PC-3 (cell line): ENCODE results near the gene CD79A. TPM values are rescaled to one million over a fixed set of nuclear protein-coding genes. Genes with fewer than 3 reads are reported as not detected.

Source experiments
- ATAC-seq: fragments of 200-7000 bp; cut with Tn5 transposase; 2 replicates; pipeline ENCODE4 v1.9.1; 2020; ENCODE audit warnings: mild to moderate bottlenecking, moderate library complexity
- BruUV-seq: library from RNA; stranded (reverse); fragments of 400-500 nt; replicated peaks from 2 replicates; lab custom pipeline; 2021; lab: Mats Ljungman, UMichigan
- CTCF ChIA-PET: fragments of 300-600 bp; sonication (Branson Sonifier 250); formaldehyde crosslinking; loops from one replicate; lab custom pipeline; 2022; ENCODE audit warnings: antibody characterized with exemption; lab: Charles Lee
- POLR2A ChIA-PET: fragments of 300-600 bp; sonication (Branson Sonifier 250); formaldehyde crosslinking; loops from one replicate; lab custom pipeline; 2022; ENCODE audit warnings: antibody characterized with exemption; ENCODE audit not compliant: unreplicated experiment; lab: Charles Lee
- DNase-seq: peaks from one replicate; pipeline ENCODE4 v3.0.0-alpha.2; 2015
- H2AFZ ChIP-seq: fragments of 300-600 bp; sonication (generic); 2 replicates; pipeline ENCODE4 v1.6.0; 2016; ENCODE audit warnings: antibody characterized with exemption, low read length
- H3F3A ChIP-seq: fragments of 300-600 bp; sonication (generic); one replicate; pipeline ENCODE4 v1.6.0; 2017; ENCODE audit warnings: antibody characterized with exemption, low read length, control low read depth, mild to moderate bottlenecking; ENCODE audit not compliant: unreplicated experiment
- H3K27ac ChIP-seq: fragments of 300-600 bp; sonication (generic); 2 replicates; pipeline ENCODE4 v1.5.1; 2016; ENCODE audit warnings: mild to moderate bottlenecking, low read length
- H3K27me3 ChIP-seq: fragments of 300-600 bp; sonication (generic); 2 replicates; pipeline ENCODE4 v1.6.1; 2016; ENCODE audit warnings: low read length, mixed read lengths
- H3K36me3 ChIP-seq: fragments of 300-600 bp; sonication (generic); 2 replicates; pipeline ENCODE4 v1.6.1; 2016; ENCODE audit warnings: low read depth, mixed run types, low read length, mixed read lengths
- H3K4me1 ChIP-seq: fragments of 300-600 bp; sonication (generic); 2 replicates; pipeline ENCODE4 v1.5.1; 2016; ENCODE audit warnings: low read length; ENCODE audit not compliant: insufficient read depth
- H3K4me2 ChIP-seq: fragments of 300-600 bp; sonication (generic); 2 replicates; pipeline ENCODE4 v1.6.0; 2016; ENCODE audit warnings: low read length
- H3K4me3 ChIP-seq: fragments of 300-600 bp; sonication (generic); 2 replicates; pipeline ENCODE4 v1.5.1; 2016; ENCODE audit warnings: mild to moderate bottlenecking, low read length, mixed read lengths
- H3K79me2 ChIP-seq: fragments of 300-600 bp; sonication (generic); 2 replicates; pipeline ENCODE4 v1.6.1; 2017; ENCODE audit warnings: low read length, mixed read lengths
- H3K9ac ChIP-seq: fragments of 300-600 bp; sonication (generic); 2 replicates; pipeline ENCODE4 v1.6.0; 2016; ENCODE audit warnings: mild to moderate bottlenecking, low read length
- H3K9me2 ChIP-seq: fragments of 300-600 bp; sonication (generic); replicated peaks from 2 replicates; pipeline ENCODE4 v1.6.1; 2016; ENCODE audit warnings: mixed run types, low read length, mixed read lengths
- H3K9me3 ChIP-seq: fragments of 300-600 bp; sonication (generic); 2 replicates; pipeline ENCODE4 v1.6.1; 2016; ENCODE audit warnings: low read length, mixed read lengths
- H4K20me1 ChIP-seq: fragments of 300-600 bp; sonication (generic); 2 replicates; pipeline ENCODE4 v1.6.1; 2016; ENCODE audit warnings: low read length, mixed read lengths
- CTCF ChIP-seq: fragments of 300-600 bp; sonication (generic); conservative IDR thresholded peaks from 2 replicates; pipeline ENCODE4 v1.5.1; 2017; ENCODE audit warnings: antibody characterized with exemption, low read depth, mild to moderate bottlenecking, low read length
- EZH2 ChIP-seq: fragments of 300-600 bp; sonication (generic); IDR thresholded peaks from one replicate; pipeline ENCODE4 v1.6.1; 2017; ENCODE audit warnings: antibody characterized with exemption, mild to moderate bottlenecking, low read length; ENCODE audit not compliant: unreplicated experiment
- EZH2phosphoT487 ChIP-seq: fragments of 300-600 bp; sonication (generic); IDR thresholded peaks from 2 replicates; pipeline ENCODE4 v1.6.1; 2018; ENCODE audit warnings: mild to moderate bottlenecking, antibody characterized with exemption, low read length, borderline replicate concordance
- intact Hi-C: fragments of 100-400 bp; cut with micrococcal nuclease; formaldehyde crosslinking; loops from 2 replicates; pipeline ENCODE4 v1.9.0; 2023
- total RNA-seq: library from RNA; depleted of rRNA; stranded (reverse); fragments of >200 nt; gene quantifications from 2 replicates; pipeline ENCODE4 v1.2.3, GENCODE V29; 2014

The CD79A gene
- total RNA-seq, 1 experiment from 2014 or later: 0.11 TPM

DNA sequence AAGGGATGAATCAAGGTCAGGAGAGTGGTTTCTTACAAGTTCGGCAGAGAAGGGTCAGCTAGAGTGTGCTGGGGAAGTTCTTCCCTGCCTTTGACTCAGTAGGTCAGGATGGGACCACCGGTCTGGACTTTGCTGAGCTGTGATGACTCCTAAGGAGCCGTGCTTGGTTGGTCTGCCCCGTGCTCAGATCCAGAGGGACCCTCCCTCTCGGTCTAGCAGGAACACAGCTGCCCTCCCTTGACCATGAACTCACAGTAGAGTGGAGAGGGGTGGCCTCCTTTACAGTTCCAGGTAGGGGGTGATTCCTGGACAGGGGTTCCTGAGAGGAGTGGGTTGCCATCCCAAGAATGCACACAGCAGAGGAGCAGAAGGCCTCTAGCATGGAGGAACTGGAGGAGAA, 12.7 kb upstream of the CD79A start:
- no peaks in the 10 kb centered on the region for H3K9me3 ChIP-seq
- H3K36me3 ChIP-seq: peaks cover 69% of the 10 kb centered on the region
- H3K4me1 ChIP-seq: peaks cover 25% of the 10 kb centered on the region
- DNase-seq (no peak), ATAC-seq (no peak)
- BruUV-seq: no TSS peak
- H3K4me2 ChIP-seq: no peak overlapping the region
- ChIA-PET CTCF (no interaction called here), POLR2A (no interaction called here)
- no peak overlapping the region for H3K9ac ChIP-seq
- H3K27me3 ChIP-seq: no peaks in the 10 kb centered on the region
- H2AFZ ChIP-seq: no peak overlapping the region
- H3K4me3 ChIP-seq: no peak overlapping the region
- peaks cover 70% of the 10 kb centered on the region for H3K79me2 ChIP-seq
- no peaks in the 10 kb centered on the region for H3F3A ChIP-seq
- intact Hi-C loops: no loop called here
- H3K9me2 ChIP-seq: no peaks in the 10 kb centered on the region
- peaks cover 69% of the 10 kb centered on the region for H4K20me1 ChIP-seq
- TF ChIP-seq CTCF (no peak), EZH2 (no peak), EZH2phosphoT487 (no peak)
- H3K27ac ChIP-seq: no peak overlapping the region

- no TSS peak for BruUV-seq
- H3K9ac ChIP-seq: no peak overlapping the region
- no peaks in the 10 kb centered on the region for H3K27me3 ChIP-seq
- POLR2A ChIA-PET: no interaction called here
- H3K79me2 ChIP-seq: peaks cover 57% of the 10 kb centered on the region
- TF ChIP-seq EZH2: no peak
- H3K9me3 ChIP-seq: no peaks in the 10 kb centered on the region
- peaks cover 22% of the 10 kb centered on the region for H3K4me1 ChIP-seq
- no peak for DNase-seq
- H2AFZ ChIP-seq: no peak overlapping the region
- H3K36me3 ChIP-seq: peaks cover 74% of the 10 kb centered on the region
- no peak overlapping the region for H3K27ac ChIP-seq
- intact Hi-C loops: no loop called here
- CTCF ChIA-PET: no interaction called here
- H3F3A ChIP-seq: no peaks in the 10 kb centered on the region
- ATAC-seq: no peak
- H4K20me1 ChIP-seq: peaks cover 66% of the 10 kb centered on the region
- no peak overlapping the region for H3K4me3 ChIP-seq
- no peak overlapping the region for H3K4me2 ChIP-seq
- no peaks in the 10 kb centered on the region for H3K9me2 ChIP-seq
These were observed 10.8 kb upstream of the CD79A start for GRCh38 chr19:41866284-41866683.

DNA sequence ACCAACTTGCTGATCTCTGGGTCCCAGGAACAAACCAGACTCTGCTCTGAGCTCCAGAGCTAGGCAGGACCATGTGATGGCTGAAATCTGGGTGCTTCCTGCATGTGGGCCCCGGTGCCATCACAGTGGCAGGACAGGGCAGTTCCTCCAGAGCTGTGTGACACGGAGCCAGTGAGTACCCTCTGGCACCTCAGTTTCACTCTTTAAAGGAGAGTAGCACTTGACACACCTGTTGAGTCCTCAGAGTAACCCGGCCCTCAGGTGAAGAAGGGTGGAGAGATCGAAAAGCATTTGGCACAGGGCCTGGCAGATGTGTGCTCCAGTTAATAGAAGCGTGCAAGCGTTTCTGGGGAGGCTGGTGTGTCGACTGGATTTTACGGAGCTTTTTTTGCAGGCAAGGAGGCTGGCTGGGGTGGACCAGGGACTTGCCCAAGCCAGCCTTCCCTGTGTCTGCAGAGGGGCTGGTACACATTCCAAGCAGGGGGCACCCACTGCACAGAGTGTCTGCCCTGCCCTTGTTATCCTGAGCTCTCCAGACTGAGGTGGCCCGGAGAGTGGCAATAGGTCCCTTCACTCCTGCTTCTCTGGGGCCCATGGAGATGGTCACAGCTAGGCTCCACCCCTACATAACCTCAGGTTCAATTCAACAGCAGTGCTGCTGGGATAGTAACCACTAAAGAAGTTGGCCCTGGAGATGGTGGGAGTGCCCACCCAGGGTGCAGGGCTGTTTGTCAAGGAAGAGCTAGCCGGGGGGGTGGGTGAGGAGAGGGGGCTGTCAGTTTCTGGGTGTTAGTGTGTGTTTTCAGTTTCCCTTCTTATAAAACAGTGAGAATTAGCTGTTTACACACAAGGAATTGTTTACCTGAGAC, 8.7 kb upstream of the CD79A start:
- no peak for ATAC-seq
- intact Hi-C loops: no loop called here

More for the DNA sequence above, 8.7 kb upstream of the CD79A start:
- Histone ChIP-seq H3K9ac (no peak overlapping the region), H3K79me2 (peaks cover 36% of the 10 kb centered on the region), H3K4me2 (no peak overlapping the region), H3K36me3 (peaks cover 58% of the 10 kb centered on the region), H3K9me2 (no peaks in the 10 kb centered on the region), H3K27ac (no peak overlapping the region), H3K27me3 (no peaks in the 10 kb centered on the region), H2AFZ (no peak overlapping the region), H3K4me1 (0 out of 2 replicates have a peak, but pooled peaks cover 1% of the 10 kb centered on the region), H3K4me3 (no peak overlapping the region), H4K20me1 (peaks cover 46% of the 10 kb centered on the region), H3K9me3 (no peaks in the 10 kb centered on the region), H3F3A (no peaks in the 10 kb centered on the region)
- BruUV-seq: no TSS peak
- TF ChIP-seq EZH2 (no peak), CTCF (no peak), EZH2phosphoT487 (no peak)
- DNase-seq: no peak
- ChIA-PET POLR2A (no interaction called here), CTCF (no interaction called here)
